GM15510 (cell line): ENCODE data around the gene CST2.

ENCODE experiments used
- POLR2A ChIP-seq: IDR thresholded peaks from 3 replicates; pipeline ENCODE4 v1.6.1; 2011; ENCODE audit warnings: borderline replicate concordance; ENCODE audit not compliant: insufficient read length; ENCODE audit errors: extremely low read depth

CST2 gene

DNA sequence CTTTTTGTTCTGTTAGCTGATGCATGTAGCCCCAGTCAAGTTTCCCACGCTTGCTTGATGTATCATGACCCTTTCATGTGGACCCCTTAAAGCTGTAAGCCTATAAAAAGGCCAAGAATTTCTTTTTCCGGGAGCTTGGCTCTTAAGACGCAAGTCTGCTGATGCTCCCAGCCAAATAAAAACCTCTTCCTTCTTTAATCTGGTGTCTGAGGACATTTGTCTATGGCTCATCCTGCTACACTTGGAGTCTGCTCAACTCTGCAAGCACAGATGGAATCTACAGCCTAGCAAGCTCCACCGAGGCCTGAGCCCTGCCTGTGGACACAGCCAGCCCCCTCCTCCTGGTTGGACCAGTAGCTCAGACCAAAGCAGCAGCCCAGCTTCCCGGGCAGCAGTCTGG lies 3.4 kb downstream of the CST2 start:
- no peak for TF ChIP-seq POLR2A

DNA sequence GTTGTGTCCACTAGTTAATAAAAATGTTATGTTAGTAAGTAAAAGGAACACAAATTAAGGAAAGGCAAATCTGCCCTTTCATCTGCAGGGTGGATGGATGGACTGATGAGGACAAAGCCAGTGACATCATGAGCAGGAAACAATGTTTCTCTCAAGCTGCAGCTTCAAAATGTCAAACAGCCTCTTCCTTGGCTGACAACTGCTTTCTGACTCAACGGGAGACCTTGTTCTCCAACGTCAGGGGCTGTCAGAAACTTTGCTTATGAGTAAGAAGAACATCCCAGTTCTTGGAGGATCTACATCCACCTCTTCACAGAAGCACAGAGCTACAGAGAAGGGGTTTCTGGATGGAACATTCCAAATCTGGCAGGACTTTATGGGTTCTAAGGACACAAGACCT lies 6.0 kb downstream of the CST2 start:
- no peak for TF ChIP-seq POLR2A

DNA sequence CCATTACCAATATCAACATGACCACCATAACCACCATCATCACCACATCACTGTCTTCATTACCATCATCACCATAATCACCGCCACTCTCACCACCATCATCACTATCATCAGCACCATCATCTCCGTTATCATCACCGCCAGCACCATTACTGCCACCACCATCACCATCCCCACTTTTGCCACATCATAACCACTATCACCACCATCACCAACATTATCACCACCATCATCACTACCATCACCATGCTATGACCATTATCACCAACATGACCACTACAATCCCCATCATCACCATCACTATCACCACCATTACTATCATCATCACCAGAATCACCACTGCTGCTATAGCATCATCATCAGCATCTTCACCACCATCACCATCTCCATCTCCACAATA lies 25.7 kb downstream of the CST2 start:
- no peak for TF ChIP-seq POLR2A

DNA sequence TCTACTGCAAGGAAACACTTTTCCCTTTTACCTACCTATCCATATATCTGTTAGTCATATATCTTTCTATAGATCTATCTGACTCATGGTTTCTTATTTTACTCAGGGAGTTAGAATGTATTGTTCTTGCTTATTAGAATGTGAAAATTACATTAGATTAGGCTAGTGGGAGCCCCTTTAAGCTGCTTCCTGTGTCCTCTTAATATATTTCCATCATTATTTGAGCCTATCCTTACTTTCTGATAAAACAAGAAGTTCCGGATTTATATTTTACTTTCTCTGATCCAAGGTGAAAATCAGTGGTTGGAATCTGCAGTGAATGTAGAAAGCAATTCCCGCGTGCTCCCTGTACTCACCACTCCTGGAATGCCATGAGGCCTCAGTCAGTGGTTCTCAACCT lies 31.0 kb downstream of the CST2 start:
- TF ChIP-seq POLR2A, result no peak

DNA sequence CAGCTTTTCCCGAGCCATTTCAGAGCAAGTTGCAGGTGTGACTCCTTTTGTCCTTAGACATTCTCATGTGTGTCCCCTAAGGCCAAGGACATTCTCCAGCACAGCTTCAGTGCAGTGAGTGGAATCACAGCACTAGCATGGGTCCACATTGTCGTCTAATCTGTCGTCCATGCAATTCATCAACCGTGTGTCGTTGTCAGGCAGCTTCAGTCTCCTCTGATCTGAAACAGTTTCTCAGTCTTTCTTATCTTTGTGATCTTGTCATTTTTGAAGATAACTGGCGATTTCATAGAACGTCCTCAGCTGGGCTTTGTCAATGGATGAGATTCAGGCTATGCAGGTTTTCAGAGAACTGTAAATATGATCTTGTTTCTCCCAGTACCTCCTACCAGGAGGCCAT lies 31.7 kb downstream of the CST2 start:
- TF ChIP-seq POLR2A, result no peak

DNA sequence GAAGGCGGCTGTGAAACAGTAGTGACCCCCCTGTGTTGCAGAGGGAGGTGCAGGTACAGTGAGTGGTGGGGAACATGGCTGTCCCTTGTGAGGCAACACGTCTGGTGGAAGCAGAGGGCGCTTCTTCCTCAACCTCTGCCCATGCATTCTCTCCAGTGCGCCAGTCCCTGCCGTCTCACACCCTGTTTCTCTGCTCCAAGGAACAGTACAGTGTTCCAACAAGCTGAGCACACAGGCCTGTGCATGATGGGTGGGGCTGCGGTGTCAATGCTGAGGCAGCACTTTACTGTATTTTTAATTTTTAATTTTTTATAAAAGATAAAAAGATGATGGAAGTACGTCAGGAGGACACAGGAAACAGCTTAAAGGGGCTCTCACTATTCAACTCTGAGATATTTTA lies 32.5 kb downstream of the CST2 start:
- TF ChIP-seq POLR2A, result no peak

DNA sequence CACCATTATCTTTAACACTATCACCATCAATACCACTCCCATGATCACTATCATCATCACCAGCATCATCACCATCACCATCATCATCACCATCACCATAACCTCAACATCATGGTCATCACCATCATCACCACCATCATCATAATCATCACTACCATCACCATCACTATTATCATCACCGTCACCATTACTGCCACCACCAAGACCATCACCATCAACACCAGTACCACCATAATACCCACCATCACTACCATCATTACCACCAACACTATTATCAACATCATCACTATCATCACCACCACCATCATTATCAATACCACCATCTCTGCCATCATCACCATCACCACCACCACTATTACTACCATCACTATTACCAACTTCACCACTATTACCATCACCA lies 43.1 kb downstream of the CST2 start:
- TF ChIP-seq POLR2A, result no peak

DNA sequence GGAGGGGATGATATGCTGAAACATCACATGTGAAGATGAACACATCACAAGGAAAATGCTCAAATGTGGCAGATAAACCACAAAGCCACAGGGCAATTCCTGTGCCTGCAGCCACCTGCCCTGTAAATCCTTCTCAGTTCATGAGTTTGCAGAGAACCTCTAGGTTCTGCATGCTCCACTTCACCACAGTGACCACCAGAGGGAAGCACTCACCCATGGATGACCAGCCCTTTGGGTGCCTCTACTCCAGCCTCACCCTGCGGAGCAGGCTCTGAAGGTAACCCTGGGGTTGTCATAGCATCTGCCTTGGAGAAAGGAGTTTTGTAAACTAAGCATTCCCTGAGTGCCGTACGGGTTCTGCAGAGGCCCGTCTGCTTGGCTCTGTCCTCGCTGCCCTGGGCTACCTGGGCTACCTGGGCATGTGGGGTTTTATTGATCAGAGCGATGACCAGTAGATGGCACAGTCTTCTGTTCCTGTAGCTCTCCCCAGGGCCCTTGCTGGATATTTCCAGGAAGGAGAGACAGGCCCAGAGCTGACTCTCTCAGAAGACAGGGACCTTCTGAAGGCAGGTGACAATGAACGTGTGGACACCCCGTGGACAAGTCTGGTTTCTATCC lies 44.1 kb downstream of the CST2 start:
- no peak for TF ChIP-seq POLR2A

DNA sequence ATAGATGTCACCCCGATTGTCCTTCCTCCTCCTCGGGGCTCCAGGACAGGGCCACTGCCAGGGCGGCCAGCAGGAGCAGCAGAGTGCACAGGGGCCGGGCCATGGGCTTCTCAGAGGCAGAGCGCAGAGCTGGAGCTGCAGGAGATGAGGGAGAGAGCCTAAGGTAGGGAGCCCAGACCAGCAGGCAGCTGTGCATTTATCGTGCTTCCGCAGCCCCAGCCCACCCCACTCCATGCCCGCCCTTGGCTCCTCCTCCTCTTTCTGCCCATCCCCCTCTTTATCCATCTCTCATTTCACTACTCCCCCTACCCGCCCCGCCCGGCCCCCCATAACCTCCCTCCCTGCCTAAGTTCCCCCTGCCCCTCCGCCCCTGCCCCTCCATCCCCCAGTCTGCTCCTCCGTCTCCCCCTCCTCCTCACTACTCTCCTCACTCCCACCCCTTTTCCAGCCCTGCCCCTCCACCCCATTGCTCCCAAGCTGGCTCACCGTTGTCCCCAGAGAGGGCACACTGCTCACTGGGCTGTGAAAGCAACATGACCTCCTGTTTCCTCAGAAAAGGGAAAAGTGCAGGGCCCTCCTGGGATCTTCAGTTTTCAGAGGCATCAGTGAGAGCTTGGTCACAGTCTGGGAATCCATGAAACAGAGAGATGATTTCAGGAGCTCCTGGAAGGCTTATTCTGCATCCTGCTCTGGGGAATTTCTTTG lies 50.3 kb downstream of the CST2 start:
- no peak for TF ChIP-seq POLR2A

DNA sequence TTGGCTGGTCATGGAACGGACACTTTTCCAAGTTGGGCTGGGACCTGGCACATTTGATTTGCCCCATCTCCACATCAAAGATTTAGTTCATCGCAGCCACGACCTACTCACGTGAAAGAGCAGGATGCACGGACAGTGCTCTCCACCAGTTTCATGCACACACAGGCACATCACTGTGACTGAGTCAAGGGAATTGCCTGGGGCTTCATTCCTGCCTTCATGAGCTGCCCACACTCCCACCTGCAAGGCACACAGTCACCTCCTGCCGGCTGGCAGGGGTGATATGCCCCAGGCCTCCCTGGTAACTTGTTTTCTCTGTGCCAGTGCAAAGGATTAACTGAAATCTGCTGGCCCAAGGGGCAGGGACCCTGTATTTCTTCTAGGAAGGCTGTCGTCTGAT lies 52.4 kb downstream of the CST2 start:
- TF ChIP-seq POLR2A, result no peak
